GM19372 (cell line): ENCODE results near the gene CACTIN.
A peak's percentile ranks its signal among the peaks of the same experiment; 100 is the strongest.
"Not testable (repeated sequence)": the region's sequence is repeated elsewhere in the genome, so short reads cannot be mapped to it uniquely, and the experiment has no call there.

Experiments used
- ATAC-seq: cut with Tn5 transposase; IDR thresholded peaks from one replicate; pipeline ENCODE4 v1.9.1; 2021; ENCODE audit warnings: mild to moderate bottlenecking, low read depth, moderate library complexity; ENCODE audit not compliant: unreplicated experiment

CACTIN gene

DNA sequence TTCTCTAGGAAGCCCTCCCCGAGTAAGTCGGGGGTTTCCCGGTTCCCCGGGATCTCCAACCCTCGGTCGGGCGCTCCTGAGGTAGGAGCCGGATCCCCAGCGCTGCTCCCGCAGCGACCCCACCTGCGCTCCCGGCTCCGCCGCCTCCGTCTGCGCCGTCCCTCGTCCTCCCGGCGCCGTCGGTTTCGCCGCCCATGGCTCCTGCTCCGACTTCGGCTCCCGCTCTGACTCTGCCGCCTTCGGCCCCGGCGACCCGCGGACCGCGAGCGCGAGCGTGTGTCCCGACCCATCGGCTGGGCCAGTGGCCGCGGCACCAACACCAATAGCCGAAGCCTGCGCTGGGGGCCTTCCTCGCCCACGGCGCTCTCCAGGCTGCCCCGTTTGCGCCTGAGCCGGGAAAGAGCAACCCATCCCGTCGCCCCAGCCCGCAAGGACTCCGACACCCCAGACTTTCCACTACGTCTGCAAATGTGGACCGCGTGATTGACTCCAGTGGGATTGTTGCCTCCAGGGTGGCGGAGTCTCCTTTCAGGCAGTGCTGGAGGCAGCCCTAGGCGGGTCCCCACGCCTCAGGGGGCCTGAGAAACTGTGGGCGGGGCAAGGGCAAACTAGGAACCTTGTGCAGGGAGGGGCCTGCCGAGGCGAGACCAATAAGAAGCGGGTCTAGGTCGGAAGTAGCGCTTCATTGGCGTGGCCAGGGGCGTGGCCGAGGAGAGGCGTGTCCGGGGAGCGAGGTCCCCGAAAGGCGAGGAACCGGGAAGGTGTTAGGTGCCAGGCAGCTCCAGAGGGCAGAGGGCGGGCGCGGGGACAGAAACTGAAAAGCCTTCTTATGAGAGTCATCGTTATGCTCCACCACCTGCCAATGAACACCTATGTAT lies at the start of gene CACTIN:
Gene CACTIN, minus strand, starts transcription at position 318 of the 878 bp plus-strand sequence. Its CDS starts 28 bp downstream, at position 290.
- ATAC-seq: peak; percentile 78

DNA sequence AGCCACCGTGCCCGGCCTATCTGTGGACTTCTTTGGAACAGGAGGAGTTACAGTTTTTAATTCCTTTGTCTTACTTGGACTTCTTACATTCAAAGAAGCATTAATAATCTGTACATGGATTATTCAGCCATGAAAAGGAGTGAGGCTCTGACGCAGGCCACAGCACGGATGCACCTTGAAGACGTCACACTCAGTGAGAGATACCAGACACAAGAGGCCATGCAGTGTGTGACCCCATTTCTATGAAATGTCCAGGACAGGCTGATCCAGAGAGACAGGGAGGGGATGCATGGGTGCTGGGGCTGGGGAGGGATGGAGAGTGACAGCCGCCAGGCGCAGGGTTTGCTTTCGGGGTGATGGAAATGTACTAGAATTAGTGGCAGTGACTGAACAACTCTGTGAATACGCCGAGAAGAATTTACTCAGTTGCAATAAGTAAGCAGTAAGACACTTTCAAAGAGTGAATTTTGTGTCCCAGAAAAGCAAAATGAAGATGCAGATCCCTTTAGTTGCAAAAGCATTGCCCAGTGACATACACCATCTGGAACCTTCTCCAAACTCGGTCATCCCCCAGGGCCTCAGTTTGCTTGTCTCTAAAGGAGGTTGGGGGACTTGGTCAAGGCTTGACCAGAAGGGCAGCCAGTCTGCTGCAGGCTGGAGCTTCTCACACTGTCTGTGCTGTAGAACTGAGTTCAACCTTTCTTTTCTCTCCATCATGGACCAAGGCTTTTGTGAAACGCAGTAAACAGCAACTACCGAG lies 48.4 kb upstream of the CACTIN start:
- ATAC-seq: no peak

DNA sequence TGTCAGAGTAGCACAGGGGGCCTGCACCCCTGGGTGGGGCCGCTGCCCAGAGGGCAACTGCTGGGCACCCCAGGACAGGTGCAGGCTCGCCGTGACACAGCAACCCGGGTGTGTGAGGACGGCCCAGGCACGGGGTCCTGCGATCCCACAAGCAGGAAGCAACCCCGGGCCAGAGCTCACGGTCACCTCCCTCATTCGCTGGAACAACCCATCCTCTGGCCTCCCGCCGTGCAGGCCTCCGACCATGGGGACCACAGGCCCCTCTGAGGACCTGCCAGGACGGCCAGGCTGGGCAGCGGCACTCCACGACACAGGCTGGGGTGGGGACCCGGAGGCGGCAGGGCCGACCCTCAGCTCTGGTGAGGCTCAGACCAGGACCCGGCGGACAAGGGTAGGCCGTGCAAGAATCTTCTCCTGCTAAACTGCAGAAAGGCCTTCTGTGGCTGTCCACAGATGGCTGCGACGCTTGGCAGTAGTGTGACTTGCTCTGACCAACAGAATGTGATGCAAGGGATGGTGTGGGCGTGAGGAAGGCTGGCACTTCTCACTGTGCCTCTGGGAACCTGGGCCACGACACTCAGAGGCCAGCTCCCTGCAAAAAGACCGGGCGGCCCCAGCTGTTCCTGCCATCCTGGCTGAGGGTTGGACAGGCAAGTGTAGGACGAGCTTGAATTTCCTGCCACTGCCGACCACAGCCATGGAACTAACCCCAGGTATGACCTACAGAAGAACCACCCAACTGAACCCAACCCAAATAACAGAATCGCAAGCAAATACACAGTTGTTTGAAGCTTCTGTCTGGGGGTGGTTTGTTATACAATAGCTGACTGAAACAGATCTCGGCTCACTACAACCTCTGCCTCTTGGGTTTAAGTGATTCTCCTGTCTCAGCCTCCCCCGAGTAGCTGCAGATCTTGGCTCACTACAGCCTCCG lies 47.2 kb upstream of the CACTIN start:
- no peak for ATAC-seq

DNA sequence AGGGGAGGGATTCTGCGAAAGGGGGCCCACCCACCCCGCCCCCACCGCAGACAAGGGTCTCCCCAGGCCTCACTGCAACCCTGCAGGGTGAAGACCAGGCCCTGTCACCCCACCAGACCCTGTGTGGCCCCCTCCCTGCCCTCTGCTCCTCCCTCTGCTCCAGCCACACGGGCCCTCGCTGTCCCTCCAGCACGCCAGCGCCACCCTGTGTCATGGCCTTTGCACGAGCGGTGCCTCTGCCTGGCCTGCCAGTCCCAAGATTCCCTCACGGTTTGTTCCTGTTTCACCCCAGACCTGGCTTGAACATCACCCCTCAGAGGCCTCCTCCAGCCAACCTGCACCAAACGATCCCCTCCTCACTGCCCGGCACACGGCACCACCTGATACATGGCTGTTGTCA lies 46.4 kb upstream of the CACTIN start:
- no peak for ATAC-seq

DNA sequence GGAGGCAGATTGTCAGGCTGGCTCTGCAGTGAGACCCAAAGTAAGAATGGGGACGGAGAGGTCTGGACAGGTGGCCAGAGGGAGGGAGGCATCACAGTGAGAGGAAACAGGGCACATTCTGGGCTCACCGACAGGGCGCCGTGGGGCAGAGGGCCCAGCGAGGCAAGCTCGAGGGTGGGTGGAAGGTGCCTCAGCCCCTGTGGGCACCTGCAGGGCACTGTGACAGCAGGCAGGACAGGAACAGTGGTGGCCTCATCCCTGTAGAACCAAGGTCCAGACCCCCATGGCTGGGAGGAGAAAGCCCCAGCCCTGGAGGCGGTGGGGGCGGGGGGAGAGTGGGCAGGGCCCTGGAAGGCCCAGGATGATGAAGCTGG lies 46.0 kb upstream of the CACTIN start:
- ATAC-seq: no peak

DNA sequence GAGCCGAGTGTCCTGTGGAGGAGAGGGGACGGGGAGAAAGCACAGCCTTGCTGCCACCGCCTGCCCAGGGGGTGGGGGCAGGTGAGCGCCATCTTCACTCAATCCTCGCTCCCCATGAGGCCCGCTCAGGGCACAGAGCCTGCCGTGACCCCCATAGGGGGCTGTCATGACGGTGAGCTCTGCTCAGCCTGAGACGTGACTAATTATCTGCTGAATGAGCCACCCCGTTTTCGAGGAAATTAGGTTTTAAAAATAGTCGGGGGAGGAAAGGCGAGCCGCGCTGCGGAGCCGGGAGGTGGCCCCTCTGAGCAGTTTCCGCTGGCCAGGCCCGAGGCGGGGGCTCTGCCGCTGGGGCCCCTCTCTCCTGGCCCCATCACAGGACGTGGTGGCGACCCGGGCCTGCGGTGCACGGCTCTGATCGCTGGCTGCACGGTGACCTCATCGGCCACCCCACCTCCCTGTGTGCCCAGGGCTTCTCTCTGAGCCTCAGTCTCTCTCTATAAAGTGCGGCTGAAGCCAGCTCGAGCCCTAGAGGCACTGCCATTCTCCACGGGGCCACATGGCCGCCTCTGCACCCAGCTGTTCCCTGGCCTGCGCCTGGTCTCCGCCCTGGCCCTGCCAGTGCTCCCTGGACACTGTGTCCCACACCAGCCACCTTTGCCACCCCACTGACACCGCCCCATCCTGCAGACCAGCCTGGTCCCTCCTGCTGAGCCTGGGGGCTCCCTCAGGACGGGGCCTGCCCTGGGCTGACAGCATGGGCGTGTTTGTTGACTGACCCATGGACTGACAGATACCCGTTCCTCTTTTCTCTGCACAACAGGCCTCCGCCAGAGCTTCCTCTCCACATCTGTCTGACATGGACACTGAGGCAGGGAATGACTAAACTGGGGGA lies 45.3 kb upstream of the CACTIN start:
- no peak for ATAC-seq

DNA sequence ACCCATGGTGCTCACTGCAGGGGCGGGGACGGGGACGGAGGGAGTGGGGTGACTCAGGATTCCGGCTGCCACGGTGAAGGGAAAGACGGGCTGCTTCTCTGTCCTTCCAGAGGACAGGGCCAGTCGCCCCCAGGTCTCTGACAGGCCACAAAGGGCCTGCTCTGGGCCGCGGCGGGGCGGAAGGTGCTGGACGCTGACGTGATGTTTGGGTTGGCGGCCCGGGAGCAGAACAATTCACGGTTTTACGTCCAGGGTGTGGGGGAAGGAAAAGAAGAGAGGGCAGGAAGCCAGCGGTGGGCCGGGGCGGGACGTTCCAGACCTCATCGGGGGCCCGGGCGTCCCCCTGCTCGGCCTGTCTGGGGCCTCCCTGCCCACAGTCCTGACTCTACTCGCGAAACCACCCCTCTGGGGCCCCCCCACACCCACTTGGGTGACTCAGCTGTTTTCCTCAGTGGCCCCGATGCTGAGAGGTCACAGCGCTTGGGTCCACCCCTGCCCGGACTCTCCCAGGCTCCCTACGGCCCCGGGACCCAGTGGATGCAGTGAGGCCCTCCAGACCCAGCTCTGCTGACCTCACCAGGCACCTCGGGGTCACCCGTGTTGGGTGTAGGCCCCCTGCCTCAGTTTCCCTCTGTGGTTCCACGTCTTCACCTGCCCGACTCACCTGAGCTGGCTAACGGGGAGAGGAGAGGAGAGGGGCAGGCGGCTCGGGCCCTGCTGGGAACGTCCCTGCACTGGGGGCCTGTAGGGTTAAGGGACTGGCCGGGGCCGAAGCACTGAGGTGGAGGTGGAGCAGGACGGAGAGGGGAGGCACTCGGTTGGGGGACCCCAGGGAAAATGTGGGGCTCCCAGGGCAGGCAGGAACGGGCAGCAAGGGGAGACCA lies 44.4 kb upstream of the CACTIN start:
- ATAC-seq: no peak

DNA sequence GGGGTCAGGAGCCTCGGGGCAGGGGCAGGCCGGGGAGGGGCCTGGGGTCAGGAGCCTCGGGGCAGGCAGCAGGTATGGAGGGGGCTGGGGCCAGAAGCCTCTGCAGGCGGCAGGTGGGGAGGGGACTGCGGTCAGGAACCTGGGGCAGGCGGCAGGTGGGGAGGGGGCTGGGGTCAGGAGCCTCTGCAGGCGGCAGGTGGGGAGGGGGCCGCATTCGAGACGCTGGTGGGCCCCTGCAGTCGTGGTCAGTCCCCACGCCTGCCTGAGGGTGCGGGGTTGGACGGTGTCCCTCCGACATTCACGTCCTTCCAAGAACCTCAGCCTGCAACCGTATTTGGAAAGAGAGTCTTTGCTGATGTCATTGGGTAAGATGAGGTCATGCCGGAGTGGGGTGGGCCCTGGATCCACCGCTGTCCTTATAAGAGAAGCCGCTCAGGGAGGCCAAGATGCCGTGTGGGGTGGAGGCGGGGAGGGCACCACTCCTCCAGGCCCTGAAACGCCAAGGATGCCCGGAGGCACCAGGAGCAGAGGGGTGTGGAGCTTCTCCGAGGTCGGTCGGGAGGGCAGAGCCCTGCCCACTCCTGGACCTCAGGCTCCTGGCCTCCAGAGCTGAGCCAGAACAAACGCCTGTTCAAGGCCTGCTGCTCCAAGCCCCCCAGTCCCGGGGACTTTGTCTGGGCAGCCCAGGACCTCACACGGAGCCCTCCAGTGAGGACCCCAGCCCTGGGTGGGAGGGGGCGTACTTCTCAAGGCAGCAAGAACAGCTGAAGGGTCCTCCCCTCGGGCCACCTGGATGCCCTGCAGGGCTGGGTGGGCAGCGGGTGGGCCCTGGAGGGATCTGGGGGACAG lies 43.6 kb upstream of the CACTIN start:
- ATAC-seq: no peak

DNA sequence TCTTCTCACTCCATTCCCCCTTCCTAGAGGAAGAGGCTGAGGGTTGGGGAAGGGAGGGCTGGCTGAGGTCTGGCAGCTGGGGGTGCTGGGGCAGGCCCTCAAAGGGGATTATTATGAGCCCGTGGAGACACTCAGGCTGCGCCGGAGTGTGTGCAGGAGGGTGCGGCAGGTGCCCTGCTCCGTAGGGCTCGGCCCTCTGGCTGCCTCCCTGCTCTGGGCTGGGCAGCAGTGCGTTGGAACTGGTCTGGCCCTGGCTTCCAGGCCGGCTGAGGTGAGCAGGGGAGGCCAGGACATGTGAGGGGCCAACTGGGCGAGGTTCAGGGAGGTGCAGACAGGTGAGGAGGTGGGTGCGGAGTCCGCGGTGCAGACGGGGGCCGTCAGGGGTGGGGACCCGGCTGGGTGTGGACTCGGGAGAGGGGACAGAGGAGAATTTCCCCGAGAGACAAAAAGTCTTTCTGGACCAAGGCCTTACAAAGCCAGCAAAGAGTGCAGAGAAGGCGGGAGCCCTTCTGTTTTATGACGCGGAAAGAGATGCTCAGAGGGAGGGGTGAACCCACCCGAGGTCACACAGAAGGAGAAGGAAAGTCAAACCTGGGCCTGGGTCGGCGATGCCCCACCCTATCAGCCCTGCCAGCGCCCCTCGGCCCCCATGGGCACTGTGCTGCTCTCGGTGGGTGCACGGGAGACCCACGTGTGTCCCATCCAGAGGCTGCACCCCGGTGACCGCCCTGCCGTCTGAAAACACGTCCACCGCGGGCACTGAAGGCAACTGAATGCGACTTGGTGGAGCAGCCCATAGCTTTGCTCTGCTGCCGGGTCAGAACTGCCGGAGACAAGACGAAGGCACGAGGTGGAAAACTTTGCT lies 42.7 kb upstream of the CACTIN start:
- no peak for ATAC-seq

DNA sequence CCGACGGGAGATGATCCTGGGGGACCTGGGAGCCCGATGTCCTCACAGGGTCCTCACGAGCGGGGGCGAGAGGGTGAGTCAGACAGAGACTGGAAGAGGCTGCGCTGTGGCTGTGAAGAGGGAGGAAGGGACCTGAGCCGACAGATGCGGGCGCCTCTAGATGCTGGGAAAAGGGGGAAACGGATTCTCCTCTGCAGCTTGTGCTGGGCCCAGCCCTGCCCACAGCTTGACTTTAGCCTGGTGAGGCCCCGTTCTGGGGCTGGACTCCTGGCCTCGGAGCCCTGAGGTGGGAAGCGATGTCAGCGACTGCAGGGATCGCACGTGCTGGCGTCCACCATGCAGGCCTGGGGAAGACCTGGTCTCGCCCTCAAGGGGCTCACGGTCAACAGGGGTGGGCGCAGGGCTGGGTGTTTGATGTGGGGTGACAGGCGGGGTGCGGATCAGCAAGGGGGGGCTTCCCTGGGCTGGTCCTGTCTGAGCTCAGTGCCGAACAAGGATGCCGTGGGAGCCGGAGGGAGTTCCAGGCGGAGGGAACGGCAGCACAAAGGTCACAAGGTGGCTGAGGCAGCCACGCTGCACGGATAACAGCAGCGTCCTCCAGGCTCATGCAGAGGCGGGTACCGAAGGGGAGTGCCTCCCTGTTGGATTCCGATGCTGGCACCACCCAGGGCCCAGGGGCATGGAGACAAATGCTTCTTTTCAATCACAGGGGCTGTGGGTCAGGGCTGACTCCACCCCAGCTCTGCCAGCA lies 41.9 kb upstream of the CACTIN start:
- no peak for ATAC-seq

DNA sequence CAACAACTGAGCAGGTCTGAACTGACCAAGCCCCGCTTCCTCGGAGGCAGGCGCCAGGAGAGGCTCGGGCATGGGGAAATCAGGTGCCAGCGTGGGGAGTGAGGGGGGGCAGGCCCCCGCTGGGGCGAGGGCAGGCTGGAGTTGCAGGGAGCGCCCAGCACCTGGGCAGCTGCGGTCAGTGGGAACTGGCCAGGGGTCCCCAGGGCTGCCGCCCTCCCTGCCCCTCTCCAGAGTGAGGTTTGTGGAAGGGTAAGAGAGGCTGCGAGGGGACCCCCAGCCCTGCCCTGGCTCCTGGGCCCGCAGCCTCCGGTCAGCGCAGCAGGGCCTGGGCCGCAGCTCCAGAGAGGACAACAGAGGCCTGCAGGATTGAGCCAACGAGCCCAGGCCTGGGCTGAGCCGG lies 41.2 kb upstream of the CACTIN start:
- ATAC-seq: no peak

DNA sequence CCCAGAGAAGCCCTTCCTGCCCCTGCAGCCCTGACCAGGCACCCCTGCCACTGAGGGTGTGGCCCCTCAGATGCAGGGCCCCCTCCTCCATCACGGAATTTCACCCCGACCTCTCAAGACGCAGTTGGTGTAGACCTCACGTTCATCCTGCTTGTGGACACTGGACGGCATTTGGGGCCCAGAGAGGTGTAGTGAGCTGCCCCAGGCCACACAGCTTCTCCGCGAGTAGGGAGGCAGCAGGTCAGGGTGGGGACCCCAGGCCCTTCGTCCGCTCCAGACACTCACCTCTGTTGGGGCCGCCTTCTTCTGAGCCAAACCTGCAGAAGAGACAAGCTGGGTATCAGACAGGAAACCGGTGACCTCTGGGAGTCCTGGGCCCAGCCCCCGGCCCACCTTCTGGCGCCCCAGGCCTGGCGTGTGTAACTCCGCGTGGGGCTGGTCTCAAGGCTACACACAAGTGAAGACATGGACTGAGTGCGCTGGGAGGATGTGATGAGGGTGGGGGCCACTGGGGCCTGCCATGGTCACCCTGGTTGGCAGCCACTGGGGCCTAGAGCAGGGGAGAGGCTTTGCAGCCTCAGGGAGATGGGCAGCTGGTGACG lies 40.5 kb upstream of the CACTIN start:
- no peak for ATAC-seq

DNA sequence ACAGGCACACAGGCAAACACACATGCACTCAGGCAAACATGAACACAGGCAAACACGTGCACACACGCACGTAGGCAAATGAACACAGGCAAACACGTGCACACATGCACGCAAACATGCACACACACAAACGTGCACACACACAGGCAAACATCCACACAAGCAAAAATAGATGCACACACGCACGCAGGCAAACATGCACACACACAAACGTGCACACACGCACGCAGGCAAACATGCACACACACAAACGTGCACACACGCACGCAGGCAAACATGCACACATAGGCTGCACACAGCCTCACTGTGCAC lies 39.9 kb upstream of the CACTIN start:
- ATAC-seq: not testable (repeated sequence)

DNA sequence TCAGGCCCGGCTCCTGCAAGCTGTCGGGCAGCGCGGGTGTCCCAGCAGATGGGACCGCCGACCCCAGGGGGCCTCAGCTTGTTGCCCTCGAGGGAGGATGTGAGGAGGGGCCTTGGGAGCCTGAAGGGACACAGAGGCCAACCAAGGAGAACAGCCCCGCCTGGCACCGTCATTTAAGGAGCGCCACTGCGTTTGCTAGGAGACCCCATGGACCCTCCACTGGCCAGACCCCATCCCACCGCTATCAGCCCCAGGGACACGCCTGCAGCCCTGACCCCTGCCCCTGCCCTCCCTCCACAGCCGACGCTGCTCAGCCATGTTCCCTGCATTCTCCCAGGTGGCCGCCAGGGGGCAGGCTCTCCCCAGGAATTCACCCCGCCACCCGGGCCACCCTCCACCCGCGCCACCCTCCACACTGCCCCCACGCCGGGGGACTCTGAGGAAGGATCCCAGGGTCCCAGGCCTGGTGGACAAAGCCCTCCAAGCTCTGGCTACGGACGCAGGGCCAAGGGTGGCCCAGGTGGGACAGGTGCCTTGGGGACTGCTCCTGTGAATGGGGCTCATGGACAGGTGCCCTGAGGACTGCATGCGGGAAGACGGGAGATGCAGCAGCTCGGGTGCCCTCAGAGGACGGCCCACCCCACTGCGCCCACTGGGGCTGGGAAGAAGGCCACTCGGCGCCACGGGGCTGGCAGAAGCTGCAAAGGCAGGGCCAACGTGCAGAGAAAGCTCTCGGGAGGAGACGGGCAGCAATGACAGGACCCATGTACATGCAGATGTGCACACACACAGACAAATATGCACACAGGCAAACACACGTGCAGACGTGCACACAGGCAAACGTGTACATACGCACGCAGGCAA lies 39.3 kb upstream of the CACTIN start:
- no peak for ATAC-seq
